ENCODE data around the gene TCN2. TPM values are rescaled to one million over a fixed set of nuclear protein-coding genes. Genes with fewer than 3 reads are reported as not detected.
A peak's percentile ranks its signal among the peaks of the same experiment; 100 is the strongest.

TCN2 gene
- total RNA-seq, 4 donors from 2014 or later: 4.9 to 24.2 (median 11.0) TPM

DNA sequence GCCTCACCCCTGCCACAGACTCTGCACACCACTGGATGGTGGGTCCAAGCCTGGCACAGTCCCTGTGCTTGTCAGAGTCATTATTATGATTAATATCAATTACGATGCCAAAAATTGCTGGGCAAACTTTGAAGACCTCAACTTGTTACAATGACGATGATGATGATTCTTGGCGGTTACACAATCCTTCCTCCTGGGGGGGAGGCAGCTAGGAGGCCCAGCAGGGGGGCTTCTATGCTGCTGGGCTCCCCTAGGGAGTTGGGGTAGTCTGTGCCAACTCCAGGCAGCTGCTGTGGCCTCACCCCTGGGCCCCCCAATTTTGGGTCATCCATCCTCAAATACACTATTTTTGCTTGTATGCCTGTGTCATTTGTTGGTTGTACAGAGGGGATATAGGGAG lies 40.6 kb downstream of the TCN2 start:
- Histone ChIP-seq H3K27me3 (no peaks in the 10 kb centered on the region), H3K36me3 (no peaks in the 10 kb centered on the region), H3K4me3 (no peak overlapping the region), H3K9me3 (no peaks in the 10 kb centered on the region), H3K27ac (no peak overlapping the region), H3K4me1 (peaks cover 7% of the 10 kb centered on the region)
- TF ChIP-seq, protein P1, sequence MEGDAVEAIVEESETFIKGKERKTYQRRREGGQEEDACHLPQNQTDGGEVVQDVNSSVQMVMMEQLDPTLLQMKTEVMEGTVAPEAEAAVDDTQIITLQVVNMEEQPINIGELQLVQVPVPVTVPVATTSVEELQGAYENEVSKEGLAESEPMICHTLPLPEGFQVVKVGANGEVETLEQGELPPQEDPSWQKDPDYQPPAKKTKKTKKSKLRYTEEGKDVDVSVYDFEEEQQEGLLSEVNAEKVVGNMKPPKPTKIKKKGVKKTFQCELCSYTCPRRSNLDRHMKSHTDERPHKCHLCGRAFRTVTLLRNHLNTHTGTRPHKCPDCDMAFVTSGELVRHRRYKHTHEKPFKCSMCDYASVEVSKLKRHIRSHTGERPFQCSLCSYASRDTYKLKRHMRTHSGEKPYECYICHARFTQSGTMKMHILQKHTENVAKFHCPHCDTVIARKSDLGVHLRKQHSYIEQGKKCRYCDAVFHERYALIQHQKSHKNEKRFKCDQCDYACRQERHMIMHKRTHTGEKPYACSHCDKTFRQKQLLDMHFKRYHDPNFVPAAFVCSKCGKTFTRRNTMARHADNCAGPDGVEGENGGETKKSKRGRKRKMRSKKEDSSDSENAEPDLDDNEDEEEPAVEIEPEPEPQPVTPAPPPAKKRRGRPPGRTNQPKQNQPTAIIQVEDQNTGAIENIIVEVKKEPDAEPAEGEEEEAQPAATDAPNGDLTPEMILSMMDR (IDR thresholded peaks at IDR 0.05): no peak
- TF ChIP-seq EP300 (IDR thresholded peaks at IDR 0.05) (no peak), POLR2A (IDR thresholded peaks at IDR 0.05) (no peak), POLR2AphosphoS5 (IDR thresholded peaks at IDR 0.05) (no peak)
- DNase-seq (ENCODE audit: low spot score in 2 of 2): no peak
- 78% methylated on average over 2 of the region's 3 CpGs for WGBS

DNA sequence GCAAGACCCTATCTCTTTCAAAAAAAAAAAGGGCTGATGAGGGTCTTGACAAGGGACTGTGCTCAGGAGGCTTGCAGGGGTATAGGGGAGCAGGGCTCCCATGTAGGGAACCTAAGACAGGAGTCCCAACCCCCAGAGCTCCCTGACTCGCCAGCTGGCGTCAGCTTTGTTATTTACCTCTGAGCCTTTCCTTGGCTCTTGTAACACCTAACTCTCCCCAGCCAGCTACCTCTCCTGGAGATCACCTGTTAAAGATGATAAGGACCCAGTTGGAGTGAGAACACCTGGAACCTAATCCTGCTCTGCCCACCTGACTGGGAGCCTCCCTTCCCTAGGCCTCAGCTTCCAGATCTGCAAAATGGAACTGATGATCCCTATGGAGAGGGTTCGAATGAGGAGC lies 41.9 kb downstream of the TCN2 start:
- H3K4me3 ChIP-seq: no peak overlapping the region
- peaks cover 7% of the 10 kb centered on the region for H3K4me1 ChIP-seq
- H3K9me3 ChIP-seq: no peaks in the 10 kb centered on the region
- no peaks in the 10 kb centered on the region for H3K36me3 ChIP-seq
- TF ChIP-seq, protein P1 (IDR thresholded peaks at IDR 0.05): no peak
- TF ChIP-seq POLR2AphosphoS5 (IDR thresholded peaks at IDR 0.05) (no peak), POLR2A (IDR thresholded peaks at IDR 0.05) (no peak), EP300 (IDR thresholded peaks at IDR 0.05) (no peak)
- no peak overlapping the region for H3K27ac ChIP-seq
- DNase-seq (ENCODE audit: low spot score in 2 of 2): no peak
- WGBS: 76% methylated on average over 3 of the region's 3 CpGs
- H3K27me3 ChIP-seq: no peaks in the 10 kb centered on the region

DNA sequence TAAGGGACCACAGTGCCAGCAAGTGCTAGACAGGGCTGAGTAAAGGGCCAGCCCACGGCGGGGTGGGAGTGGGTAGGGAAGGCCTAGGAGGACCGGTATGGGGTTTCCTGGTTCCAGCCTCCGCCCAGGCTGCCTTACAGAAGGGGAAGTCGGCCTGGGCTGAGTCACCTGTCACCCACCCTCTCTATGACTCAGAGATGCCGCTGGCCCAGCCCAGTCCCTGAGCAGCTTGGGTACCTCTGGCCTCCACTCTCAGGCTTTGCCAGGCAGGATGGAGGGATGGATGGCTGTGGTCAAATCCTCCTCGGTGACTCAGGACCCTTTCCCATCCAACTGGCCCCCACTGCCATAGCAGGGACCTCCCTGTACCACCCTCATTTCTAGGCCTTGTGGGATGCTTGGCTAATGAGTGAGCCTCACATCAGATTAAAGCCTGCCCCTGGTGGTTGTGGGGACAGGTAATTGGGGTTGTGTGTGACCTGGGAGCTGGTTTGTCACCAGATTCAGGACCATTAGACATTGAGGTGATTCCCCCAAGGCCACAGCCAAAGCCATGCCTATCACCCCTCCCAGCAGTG lies 42.5 kb downstream of the TCN2 start:
- H3K4me1 ChIP-seq: peaks cover 7% of the 10 kb centered on the region
- DNase-seq (ENCODE audit: low spot score in 2 of 2): peak in 1 of 2 donors; percentile 71
- no peaks in the 10 kb centered on the region for H3K9me3 ChIP-seq
- H3K36me3 ChIP-seq: peaks cover 4% of the 10 kb centered on the region
- no peak overlapping the region for H3K27ac ChIP-seq
- 19% methylated on average over 4 of the region's 7 CpGs for WGBS
- H3K27me3 ChIP-seq: no peaks in the 10 kb centered on the region
- H3K4me3 ChIP-seq: no peak overlapping the region
- TF ChIP-seq POLR2A (IDR thresholded peaks at IDR 0.05): no peak
- no peak for TF ChIP-seq POLR2AphosphoS5 (IDR thresholded peaks at IDR 0.05)
- TF ChIP-seq, protein P1 (IDR thresholded peaks at IDR 0.05): no peak
- no peak for TF ChIP-seq EP300 (IDR thresholded peaks at IDR 0.05)

DNA sequence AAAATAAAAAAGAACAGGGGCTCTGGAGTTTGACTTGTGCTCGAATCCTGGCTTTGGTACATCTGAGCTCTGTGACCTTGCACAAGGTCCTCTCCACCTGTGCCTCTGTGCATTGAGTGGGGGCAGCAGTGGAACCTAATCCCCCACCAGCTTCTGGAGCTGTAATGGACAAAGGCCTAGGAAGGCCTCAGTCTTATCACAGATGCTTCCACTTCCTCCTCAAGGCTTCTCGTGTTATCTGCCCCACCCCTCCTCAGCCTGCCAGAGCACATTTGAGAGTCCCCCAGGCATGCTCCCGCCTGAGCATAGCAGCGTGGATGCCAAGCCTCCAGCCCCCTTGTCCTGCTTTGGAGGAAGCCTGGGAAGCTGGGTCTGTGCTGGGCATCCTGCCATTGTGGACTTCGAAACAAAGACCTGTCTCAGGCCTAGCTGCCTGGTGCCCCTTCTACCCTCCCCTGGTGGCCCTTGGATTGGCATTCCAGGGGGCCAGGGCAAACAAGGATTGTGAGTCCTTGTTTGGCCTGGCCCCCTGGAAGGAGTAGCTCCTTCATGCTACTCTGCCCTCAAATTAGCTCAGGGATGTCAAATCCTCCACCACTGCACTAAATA lies 43.6 kb downstream of the TCN2 start:
- no peak for DNase-seq (ENCODE audit: low spot score in 2 of 2)
- Histone ChIP-seq H3K9me3 (no peaks in the 10 kb centered on the region), H3K27ac (no peak overlapping the region), H3K4me3 (no peak overlapping the region), H3K36me3 (peaks cover 4% of the 10 kb centered on the region), H3K27me3 (no peaks in the 10 kb centered on the region), H3K4me1 (peaks cover 7% of the 10 kb centered on the region)
- 41% methylated on average over 5 of the region's 5 CpGs for WGBS
- TF ChIP-seq POLR2AphosphoS5 (IDR thresholded peaks at IDR 0.05) (no peak), POLR2A (IDR thresholded peaks at IDR 0.05) (no peak), EP300 (IDR thresholded peaks at IDR 0.05) (no peak)
- TF ChIP-seq, protein P1 (IDR thresholded peaks at IDR 0.05): no peak

DNA sequence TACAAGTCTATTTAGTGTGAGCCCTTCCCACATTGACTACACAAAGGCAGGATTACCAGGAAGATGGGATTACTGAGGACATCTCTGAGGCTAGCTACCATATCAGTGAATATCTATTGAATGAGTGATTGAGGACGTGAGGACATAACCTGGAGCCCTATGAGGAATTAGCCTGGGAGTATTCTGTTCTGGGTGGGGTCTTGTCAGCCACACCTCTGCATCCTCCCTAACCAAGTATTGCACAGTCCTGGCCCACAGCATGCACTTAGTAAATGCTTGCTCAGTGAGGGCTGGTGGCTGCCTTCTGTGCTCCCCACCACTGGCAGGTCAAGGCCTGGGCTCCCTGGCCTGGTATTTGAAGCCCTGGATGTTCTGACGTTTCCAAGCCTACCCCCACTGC lies 45.9 kb downstream of the TCN2 start:
- DNase-seq (ENCODE audit: low spot score in 2 of 2): no peak
- TF ChIP-seq EP300 (IDR thresholded peaks at IDR 0.05): no peak
- TF ChIP-seq, protein P1 (IDR thresholded peaks at IDR 0.05): no peak
- no peak for TF ChIP-seq POLR2A (IDR thresholded peaks at IDR 0.05)
- no peak for TF ChIP-seq POLR2AphosphoS5 (IDR thresholded peaks at IDR 0.05)
- 84% methylated on average over 2 of the region's 2 CpGs for WGBS
- H3K4me3 ChIP-seq: no peak overlapping the region
- H3K4me1 ChIP-seq: peaks cover 7% of the 10 kb centered on the region
- H3K36me3 ChIP-seq: peaks cover 4% of the 10 kb centered on the region
- no peak overlapping the region for H3K27ac ChIP-seq
- no peaks in the 10 kb centered on the region for H3K9me3 ChIP-seq
- no peaks in the 10 kb centered on the region for H3K27me3 ChIP-seq

Measured in suprapubic skin (tissue), 4 donors.